ENCODE measurements around the gene ICAM1. TPM values are rescaled to one million over a fixed set of nuclear protein-coding genes. Genes with fewer than 3 reads are reported as not detected.

ICAM1 gene
- total RNA-seq, 1 experiment from 2014 or later = 147 TPM

DNA sequence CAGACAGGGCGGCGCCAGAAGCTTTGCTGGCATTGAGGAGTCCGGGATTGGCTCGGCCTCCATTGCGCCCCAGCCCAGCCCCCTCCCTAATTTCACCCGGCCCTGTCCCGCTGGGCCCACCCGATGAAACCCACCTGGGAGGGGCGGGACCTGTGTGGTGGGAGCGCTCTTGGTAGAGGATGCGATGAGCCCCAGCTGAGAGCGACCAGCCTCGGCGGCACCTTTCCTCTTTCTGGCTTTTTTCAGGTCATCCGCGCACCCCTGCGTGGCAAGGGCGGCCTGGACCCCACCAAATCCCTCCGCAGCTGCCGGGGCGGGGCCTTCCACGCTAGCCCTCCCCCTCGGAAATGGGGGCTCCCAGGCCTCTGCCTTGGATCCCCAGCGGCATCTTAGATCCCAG lies 38.5 kb downstream of the ICAM1 start, which contains the start of gene ZGLP1:
Gene ZGLP1 (minus strand): TSS at position 393 of the 400 bp plus-strand sequence.
- TF ChIP-seq, protein P1, sequence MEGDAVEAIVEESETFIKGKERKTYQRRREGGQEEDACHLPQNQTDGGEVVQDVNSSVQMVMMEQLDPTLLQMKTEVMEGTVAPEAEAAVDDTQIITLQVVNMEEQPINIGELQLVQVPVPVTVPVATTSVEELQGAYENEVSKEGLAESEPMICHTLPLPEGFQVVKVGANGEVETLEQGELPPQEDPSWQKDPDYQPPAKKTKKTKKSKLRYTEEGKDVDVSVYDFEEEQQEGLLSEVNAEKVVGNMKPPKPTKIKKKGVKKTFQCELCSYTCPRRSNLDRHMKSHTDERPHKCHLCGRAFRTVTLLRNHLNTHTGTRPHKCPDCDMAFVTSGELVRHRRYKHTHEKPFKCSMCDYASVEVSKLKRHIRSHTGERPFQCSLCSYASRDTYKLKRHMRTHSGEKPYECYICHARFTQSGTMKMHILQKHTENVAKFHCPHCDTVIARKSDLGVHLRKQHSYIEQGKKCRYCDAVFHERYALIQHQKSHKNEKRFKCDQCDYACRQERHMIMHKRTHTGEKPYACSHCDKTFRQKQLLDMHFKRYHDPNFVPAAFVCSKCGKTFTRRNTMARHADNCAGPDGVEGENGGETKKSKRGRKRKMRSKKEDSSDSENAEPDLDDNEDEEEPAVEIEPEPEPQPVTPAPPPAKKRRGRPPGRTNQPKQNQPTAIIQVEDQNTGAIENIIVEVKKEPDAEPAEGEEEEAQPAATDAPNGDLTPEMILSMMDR (IDR thresholded peaks at IDR 0.05; ENCODE audit: unreplicated experiment) = no peak
- Mint-ChIP-seq H3K9me3 (ENCODE audit: low read depth, unreplicated experiment) (no peaks in the 10 kb centered on the region), H3K27me3 (ENCODE audit: unreplicated experiment) (no peaks in the 10 kb centered on the region), H3K27ac (ENCODE audit: unreplicated experiment) (no peak within 1 kb of the TSS), H3K4me1 (ENCODE audit: low read depth, unreplicated experiment) (peaks cover 1% of the 10 kb centered on the region), H3K4me3 (ENCODE audit: low read depth, unreplicated experiment) (no peak within 1 kb of the TSS), H3K36me3 (ENCODE audit: insufficient read depth, unreplicated experiment) (no peaks in the 10 kb centered on the region)
- BruUV-seq (replicated peaks) = no TSS peak
- intact Hi-C loops (cut with micrococcal nuclease; ENCODE audit: unreplicated experiment) = no loop called here
- CTCF ChIA-PET = no interaction called here
- no peak for DNase-seq

DNA sequence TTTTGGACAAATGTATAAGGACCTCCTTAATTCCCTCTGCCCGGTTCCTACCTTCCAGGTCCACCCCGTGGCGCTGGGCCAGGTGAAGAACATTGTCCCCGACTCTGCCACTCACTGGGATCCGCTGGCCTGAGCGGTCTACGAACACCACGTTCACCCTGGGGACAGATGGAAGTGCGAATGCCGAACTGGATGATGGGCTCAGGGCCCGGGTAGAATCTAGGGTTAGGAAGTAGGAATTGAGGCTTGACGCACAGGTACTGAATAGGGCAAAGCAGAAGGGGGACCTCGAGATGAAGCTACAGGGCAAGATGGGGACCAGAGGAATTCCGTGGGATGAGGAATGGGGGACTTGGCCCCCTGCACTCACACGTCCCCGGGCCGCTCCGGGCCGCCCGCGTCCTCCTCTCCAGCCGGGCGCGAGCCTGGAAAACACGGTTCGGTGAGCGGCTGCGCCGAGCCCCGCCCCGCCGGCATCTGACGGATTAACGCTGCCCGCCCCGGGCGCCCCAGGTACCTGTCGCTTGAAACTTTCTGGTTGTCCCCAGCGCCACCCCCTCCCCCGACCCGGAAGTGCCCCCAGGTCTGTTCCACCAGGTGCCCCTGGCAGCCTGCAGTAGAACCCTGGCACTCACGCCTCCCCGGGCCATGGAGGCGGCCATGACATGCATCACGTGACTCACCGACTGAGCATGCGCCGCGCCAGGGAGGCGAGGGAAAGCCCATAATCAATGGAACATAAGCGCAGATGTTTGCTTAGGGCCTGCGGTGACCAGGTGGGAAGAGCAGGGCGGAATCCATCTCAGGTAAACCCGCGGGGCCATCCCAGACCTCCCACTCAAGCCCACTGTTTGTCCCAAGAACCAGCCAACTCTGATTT lies 44.7 kb downstream of the ICAM1 start, which contains the start of gene FDX2:
Gene FDX2 (minus strand): TSS at position 681 of the 880 bp plus-strand sequence. CDS start 19 bp downstream, at position 662.
- CTCF ChIA-PET = interaction anchor here (0.6 kb wide), 1 partner anchor 44 kb away, joined by 3 read pairs; no protein-coding TSS in a partner anchor

GRCh38 chr19:10316229-10317044 lies 45.5 kb downstream of the ICAM1 start:
- CTCF ChIA-PET = interaction anchor here (0.5 kb wide), 1 partner anchor 13 kb away, joined by 3 read pairs; no protein-coding TSS in a partner anchor
- intact Hi-C loops (cut with micrococcal nuclease; ENCODE audit: unreplicated experiment) = no loop called here
- H3K27ac Mint-ChIP-seq (ENCODE audit: unreplicated experiment) = peak overlapping the region; percentile 89
- peaks cover 26% of the 10 kb centered on the region for H3K36me3 Mint-ChIP-seq (ENCODE audit: insufficient read depth, unreplicated experiment)
- H3K9me3 Mint-ChIP-seq (ENCODE audit: low read depth, unreplicated experiment) = no peaks in the 10 kb centered on the region
- TSS peak; percentile 27 for BruUV-seq (replicated peaks)
- TF ChIP-seq, protein P1 (IDR thresholded peaks at IDR 0.05; ENCODE audit: unreplicated experiment) = no peak
- DNase-seq = no peak
- H3K4me3 Mint-ChIP-seq (ENCODE audit: low read depth, unreplicated experiment) = peak overlapping the region; percentile 74
- no peaks in the 10 kb centered on the region for H3K27me3 Mint-ChIP-seq (ENCODE audit: unreplicated experiment)
- peaks cover 14% of the 10 kb centered on the region for H3K4me1 Mint-ChIP-seq (ENCODE audit: low read depth, unreplicated experiment)

More for the DNA sequence above, 44.7 kb downstream of the ICAM1 start, which contains the start of gene FDX2:
- Mint-ChIP-seq H3K27ac (ENCODE audit: unreplicated experiment) (peak within 1 kb of the TSS; percentile 89), H3K27me3 (ENCODE audit: unreplicated experiment) (no peaks in the 10 kb centered on the region), H3K36me3 (ENCODE audit: insufficient read depth, unreplicated experiment) (peaks cover 26% of the 10 kb centered on the region), H3K9me3 (ENCODE audit: low read depth, unreplicated experiment) (no peaks in the 10 kb centered on the region), H3K4me1 (ENCODE audit: low read depth, unreplicated experiment) (peaks cover 14% of the 10 kb centered on the region), H3K4me3 (ENCODE audit: low read depth, unreplicated experiment) (peak within 1 kb of the TSS; percentile 74)
- TF ChIP-seq, protein P1 (IDR thresholded peaks at IDR 0.05; ENCODE audit: unreplicated experiment) = no peak
- BruUV-seq (replicated peaks) = no TSS peak
- intact Hi-C loops (cut with micrococcal nuclease; ENCODE audit: unreplicated experiment) = no loop called here
- peak; percentile 89 for DNase-seq
